HG03520 (cell line): ENCODE data around the gene PLAC8L1.

Experiments
- ATAC-seq: cut with Tn5 transposase; IDR thresholded peaks from one replicate; pipeline ENCODE4 v1.9.1; 2021; ENCODE audit warnings: mild to moderate bottlenecking, moderate library complexity; ENCODE audit not compliant: unreplicated experiment

The PLAC8L1 gene

GRCh38 chr5:146081556-146081955 lies 23.8 kb downstream of the PLAC8L1 start:
- ATAC-seq = no peak

- ATAC-seq = peak; percentile 31
Observed at GRCh38 chr5:146079695-146080373, 25.5 kb downstream of the PLAC8L1 start.

DNA sequence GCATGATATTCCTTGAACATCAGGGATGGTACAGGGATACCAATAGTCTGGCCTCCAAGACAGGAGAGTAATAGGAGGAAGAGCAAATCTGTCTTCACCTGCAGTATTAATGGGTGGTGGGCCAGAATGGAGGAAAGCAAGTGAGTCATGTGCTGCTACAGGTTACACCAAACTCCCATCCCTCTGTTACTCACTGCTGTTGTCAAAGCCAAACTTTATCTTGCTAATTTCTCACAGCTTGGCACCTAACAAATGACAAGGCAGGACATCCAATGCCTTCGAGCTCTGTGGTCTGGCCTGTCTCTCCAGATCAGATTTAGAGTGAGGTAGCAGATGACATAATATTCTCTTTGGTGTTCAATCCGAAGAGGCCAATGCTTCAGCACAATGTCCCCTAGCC lies 26.8 kb downstream of the PLAC8L1 start:
- no peak for ATAC-seq

- ATAC-seq = no peak
Observed at GRCh38 chr5:146076455-146076854, 28.9 kb downstream of the PLAC8L1 start.

DNA sequence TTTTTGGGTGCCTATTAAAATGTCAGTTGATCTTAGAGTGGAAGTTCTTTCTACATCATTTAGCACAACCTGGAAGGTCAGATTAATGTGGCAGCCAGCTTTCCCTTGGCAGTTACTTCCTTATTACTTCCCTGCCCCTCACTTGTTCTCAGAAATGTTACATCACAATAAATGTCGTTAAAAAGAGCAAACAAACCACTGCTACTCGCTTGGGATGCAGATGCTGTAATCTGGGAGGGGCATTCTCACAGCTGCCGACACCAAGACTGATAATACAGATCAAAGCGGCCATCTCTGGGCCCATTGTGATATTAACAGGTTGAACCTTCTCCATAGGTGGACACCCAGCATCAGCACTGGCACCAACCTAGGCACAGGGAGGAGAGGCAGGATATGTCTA lies 29.3 kb downstream of the PLAC8L1 start:
- ATAC-seq = no peak

DNA sequence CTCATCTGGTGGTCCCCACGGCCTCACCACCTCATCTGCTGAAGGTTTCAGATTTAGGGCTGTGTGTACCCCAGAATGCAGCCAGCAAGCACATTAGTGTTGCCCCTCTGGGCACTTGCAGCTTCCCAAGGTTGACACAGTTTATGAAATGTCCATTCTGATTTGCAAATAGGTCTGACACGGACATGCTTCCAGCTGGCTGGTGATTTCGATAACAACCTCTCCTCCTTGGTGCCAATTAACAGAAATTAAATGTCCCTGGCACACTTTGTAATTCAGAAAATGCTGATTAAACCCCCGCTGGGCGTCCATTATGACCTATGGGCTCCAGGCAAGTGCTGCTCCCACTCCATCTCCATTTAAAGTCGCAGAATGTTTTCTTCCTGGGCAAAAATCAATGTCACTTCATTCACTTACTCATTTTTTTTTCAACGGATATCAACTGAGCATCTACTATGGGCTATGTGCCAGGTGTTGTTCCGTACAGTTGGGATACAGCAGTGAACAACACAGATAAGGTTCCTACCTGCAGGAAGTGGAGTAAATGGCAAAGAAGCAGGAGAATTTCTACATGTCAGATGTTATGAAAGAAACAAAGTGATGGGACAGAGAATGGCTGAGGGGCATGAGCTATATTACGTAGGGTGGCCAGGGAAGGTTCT lies 32.0 kb downstream of the PLAC8L1 start:
- ATAC-seq = no peak

DNA sequence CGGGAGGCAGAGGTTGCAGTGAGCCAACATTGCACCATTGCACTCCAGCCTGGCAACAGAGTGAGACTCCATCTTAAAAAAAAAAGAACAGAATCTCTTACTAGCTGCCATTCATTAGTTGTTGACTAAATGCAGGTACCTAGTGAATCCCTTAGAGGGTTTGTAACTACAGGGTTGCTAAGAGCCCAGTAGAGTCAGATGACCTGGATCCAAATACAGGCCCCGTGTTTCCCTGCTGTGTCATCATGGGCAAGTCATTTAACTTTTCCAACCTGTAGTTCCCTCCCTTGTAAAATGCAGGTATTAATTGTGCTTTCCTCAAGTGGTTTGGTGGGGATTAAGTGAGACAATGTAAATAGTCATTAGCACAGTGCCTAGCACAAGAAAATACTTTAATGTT lies 32.8 kb downstream of the PLAC8L1 start:
- ATAC-seq = no peak

DNA sequence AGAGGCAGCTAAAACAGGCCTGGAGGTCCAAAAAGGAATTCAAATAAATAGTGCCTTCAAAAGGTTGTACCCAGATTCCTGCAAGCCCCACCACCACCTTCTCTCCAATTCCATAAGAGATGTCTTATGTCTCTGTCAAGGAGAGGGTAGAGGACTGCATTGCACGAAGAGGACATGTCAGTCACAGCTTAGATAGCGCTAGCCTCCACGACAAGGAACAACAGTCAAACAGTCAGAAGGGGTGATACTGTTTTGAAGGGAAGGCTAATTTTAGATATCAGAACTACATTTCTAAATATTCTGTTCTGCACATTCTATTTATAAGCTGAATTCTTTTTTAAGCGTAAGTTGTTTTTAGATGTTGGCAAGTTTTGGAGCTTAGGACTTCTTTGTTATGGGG lies 34.2 kb downstream of the PLAC8L1 start:
- ATAC-seq = no peak

- ATAC-seq = no peak
Observed at GRCh38 chr5:146070746-146071145, 34.6 kb downstream of the PLAC8L1 start.

DNA sequence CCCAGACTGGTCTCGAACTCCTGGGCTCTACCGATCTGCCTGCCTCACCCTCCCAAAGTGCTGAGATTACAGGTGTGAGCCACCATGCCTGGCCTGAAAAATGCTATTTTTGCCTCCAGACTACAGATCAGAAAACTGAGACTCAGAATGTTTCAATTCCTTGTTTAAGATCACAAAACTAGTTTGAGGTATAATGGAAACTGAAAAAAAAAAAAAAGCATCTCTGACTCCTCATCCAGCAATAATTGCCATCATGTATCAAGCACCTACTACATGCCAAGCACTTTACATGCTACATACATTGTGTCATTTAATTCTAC lies 35.6 kb downstream of the PLAC8L1 start:
- ATAC-seq = no peak

DNA sequence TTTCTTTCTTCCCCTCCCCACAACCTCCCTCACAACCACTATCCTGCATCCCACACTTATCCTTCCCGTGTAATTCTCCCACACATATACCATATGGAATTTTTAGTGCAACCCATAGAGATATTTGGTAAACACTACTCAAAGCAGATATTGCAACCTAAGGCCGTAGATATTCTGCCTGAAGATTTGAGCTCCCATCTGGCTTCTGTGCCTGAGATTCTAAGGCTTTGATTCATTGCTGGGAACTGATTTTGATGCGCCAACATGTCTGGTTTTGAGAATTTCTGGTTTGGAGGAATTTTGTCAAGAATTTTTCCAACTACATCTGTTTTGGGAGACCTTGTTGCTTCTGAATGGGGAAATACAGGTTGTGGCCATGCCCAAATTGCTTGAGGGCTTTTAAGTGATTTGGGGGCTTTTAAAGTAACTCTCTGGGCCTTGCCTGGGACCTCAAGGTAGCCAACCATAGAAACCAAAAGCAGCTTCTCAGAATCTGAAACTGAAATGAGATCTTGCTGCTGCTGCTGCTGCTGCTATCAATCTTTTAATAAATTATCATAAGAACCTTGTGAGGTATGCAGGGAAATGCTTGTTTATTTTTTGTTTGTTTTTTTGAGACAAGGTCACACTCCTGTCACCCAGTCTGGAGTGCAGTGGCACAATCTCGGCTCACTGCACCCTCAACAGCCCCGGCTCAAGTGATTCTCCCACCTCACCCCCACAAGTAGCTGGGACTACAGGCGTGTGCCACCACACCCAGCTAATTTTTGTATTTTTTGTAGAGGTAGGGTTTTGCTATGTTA lies 36.2 kb downstream of the PLAC8L1 start:
- ATAC-seq = peak; percentile 38

DNA sequence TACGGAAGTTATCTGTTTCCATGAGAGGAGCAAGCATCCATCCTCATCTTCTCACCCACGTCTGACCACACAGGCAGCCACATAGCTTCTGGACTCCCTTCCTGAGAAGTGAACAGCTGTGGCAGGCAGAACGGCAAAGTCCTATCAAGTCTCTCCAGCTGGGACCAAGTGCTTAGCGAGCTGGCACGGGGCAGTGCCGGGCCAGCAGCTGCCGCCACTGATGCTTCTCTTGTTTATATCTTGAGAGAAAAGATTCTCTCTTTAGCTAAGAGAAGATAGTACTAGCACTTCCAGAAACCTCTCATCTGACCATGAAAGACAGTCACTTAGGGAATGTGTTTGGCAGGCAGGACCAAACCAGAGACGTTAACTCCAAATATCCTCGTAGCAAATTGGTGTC lies 37.2 kb downstream of the PLAC8L1 start:
- ATAC-seq = no peak

- no peak for ATAC-seq
Observed at GRCh38 chr5:146066968-146067367, 38.4 kb downstream of the PLAC8L1 start.

- ATAC-seq = no peak
Observed at GRCh38 chr5:146060221-146060585, 45.2 kb downstream of the PLAC8L1 start.

DNA sequence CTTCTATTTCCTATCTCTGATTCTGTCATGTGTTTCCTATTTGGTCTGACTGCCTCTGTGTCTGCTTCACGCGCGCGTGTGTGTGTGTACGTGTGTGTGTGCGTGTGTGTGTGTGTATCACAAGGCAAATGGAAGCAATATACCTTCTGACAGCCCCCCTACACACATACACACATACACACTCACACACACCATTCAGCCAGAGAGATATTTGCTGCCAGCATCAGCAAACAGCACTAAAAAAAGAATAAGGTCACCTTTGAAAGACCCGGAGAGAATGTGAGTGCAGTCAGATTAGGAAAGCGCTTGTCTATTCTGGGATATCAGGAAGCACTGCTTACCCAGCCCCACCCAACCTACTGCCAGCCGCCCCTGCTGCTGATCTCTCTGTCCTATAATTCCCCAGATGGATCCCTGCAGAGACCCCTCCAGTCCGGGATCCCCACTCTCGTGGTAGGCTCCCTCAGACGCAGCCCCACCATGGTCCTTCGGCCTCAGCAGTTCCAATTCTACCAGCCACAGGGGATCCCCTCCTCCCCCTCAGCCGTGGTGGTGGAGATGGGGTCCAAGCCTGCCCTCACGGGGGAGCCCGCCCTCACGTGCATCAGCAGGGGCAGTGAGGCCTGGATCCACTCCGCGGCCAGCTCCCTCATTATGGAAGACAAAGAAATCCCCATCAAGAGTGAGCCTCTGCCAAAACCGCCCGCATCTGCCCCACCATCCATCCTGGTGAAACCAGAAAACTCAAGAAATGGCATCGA lies 45.7 kb downstream of the PLAC8L1 start:
- no peak for ATAC-seq

GRCh38 chr5:146055432-146055831 lies 49.9 kb downstream of the PLAC8L1 start:
- no peak for ATAC-seq

- ATAC-seq = no peak
Observed at GRCh38 chr5:146052780-146053179, 52.6 kb downstream of the PLAC8L1 start.

DNA sequence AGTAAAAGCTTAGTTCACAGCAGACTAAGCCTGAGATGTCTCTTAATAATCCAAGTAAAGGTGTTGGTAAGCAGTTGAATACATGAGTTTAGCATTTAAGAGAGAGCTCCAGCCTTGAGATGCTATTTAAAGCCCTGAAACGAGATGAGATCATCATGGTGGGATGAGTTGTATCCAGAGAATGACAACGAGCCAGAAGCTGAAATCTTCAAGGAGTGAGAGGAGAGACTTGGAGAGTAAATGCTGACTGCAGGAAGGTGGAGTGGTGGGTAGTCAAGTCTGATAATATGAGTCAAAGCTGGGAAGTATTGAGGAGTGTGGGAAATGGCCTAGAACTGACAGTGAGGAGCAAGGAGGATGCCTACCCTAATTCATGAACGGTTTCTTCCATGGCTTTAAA lies 53.7 kb downstream of the PLAC8L1 start:
- no peak for ATAC-seq

DNA sequence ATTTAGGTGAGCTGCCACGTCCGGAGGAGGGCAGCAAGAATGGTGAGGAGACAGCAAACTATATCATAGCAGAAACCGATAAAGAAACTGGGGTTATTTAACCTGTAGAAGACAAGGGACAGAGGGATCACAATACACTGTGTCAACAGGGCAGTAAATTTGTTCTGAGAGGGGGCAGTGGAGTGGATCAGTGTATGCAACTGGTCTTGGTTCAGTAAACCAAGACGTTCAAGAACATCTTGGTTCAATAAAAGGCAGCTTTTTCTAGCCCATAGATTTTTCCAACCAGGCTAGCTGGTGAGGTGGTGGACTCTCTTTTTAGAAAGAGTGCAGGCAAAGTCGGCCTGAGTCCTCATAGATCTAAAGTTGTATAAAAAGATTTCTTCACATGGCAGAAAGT lies 55.3 kb downstream of the PLAC8L1 start:
- ATAC-seq = no peak

GRCh38 chr5:146049704-146050026 lies 55.7 kb downstream of the PLAC8L1 start:
- ATAC-seq = no peak

DNA sequence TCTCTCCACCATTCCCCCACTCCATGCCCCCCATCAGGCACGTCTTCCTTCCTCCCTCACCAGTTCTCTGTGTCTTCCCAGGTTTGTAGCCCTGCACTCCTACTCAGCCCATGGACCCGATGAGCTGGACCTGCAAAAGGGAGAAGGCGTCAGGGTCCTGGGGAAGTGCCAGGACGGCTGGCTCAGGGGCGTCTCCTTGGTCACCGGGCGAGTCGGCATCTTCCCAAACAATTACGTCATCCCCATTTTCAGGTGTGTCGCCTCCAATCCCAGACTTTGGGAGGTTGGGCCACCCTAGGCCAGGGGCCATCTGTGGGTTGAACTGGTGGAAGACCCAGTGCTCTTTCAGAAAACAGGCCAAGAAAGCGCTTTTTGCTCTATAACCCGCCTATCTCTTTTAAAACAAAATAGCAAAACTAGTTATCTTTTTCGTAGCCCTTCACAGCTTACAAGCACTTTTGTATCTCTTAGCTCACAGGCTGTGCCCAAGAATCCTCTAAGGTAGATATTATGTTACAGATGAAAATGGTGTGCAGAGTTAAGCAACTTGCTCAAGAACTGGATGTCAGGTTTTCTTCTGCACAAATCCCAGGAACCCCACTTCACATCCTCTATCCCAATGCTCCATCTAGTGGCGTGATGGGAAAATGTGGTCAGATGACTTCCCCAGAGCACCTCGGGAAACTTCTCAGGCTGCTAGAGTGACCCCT lies 56.2 kb downstream of the PLAC8L1 start:
- no peak for ATAC-seq
